SK-N-DZ (cell line): Measurements from ENCODE around the gene ALK.

ENCODE experiments used
- DNase-seq: peaks from one replicate; pipeline ENCODE4 v3.0.0-alpha.2; 2015; ENCODE audit warnings: low spot score

The ALK gene

GRCh38 chr2:29531626-29532025 is 389.8 kb downstream of the ALK start:
- DNase-seq, result no peak

GRCh38 chr2:29530281-29530680 is 391.1 kb downstream of the ALK start:
- DNase-seq, result no peak

- DNase-seq, result peak; percentile 33
Measured at GRCh38 chr2:29528891-29529520, 392.4 kb downstream of the ALK start.

DNA sequence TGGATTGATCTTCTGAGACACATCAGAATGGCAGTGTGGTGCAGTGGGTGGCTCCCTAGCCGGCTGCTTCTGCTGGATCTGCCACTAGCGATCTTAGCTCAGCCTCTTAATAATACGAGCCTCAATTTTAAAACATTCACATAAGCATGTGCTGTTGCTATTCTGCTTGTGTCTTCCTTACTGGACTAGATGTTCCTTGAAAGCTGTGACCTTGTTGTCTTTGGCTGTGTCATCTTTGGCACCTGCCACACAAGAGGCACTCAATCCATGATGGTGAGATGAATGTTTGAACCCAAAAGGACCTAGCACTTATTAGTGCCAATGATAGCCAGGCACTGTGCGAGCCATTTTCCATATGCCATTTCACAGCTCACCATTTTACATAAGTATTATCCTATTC is 393.0 kb downstream of the ALK start:
- DNase-seq, result no peak

GRCh38 chr2:29527947-29528346 is 393.4 kb downstream of the ALK start:
- DNase-seq, result no peak

- DNase-seq, result no peak
Measured at GRCh38 chr2:29526587-29527586, 394.5 kb downstream of the ALK start.

GRCh38 chr2:29525921-29526320 is 395.5 kb downstream of the ALK start:
- peak; percentile 24 for DNase-seq

DNA sequence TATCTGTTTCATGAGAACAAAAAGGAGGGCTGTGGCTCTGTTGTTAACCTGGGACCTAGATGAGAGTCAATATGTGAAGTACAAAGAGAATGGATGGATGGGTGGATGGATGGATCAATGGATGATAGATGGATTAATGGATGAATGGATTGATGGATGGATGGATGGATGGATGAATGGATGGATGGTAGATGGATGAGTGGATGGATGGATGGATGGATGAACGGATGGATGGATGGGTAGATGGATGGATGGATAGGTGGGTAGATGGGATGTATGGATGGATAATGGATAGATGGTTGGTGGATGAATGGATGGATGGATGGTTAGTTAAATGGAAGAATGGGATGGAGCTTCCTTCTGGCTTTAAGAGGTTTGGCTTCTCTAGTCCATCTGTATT is 396.7 kb downstream of the ALK start:
- no peak for DNase-seq

DNA sequence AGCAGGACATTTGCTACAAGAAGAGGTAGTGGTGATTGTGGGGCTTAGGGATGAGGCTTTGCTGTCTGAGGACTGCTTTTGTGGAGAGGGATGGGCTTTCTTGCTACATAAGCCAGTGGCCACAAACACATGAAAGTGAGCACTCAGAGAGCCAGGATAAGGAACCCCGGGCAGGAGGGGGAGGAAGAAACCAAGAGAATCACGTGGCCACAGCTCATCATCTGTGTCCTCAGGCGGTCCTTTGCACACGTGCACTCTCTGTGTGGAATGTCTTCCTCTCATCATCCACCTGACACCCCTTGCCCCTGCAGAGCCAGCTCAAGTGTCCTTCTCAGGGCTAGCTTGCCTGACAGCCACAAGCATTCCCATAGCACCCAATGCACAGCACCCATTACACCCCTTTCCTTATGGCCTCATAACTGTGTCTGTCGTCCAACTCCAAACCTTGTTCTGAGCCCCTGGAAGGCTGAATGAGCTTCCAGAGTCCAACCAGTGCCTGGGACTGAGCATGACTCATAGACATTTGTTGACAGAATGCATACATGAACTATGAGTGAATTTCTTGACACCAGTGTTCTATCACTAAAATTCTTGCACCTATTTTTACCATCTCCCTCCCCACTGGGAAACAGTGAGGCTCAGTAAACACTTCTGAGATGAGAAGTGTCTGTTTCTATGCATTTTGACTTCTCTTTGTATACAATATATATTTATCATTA is 398.3 kb downstream of the ALK start:
- DNase-seq, result no peak

DNA sequence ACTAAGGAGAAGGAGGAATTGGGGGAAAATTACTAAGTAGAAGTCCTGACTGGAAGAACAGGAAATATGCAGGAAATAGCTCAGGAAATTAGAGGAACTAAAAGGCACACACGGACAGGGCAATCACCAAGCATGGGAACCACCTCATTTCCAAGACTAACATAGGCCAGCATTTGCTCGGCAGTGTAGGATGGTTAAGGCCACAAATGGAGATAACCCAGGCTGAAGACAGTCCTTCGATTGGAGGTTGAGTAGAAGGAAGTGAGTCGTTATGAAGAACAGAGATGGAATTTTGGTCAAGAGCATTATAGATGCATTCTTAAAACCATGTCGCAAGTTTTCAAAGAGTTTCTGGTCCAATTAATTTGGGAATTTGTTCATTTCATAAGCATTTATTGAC is 401.4 kb downstream of the ALK start:
- no peak for DNase-seq

- DNase-seq, result no peak
Measured at GRCh38 chr2:29519338-29519925, 402.0 kb downstream of the ALK start.

DNA sequence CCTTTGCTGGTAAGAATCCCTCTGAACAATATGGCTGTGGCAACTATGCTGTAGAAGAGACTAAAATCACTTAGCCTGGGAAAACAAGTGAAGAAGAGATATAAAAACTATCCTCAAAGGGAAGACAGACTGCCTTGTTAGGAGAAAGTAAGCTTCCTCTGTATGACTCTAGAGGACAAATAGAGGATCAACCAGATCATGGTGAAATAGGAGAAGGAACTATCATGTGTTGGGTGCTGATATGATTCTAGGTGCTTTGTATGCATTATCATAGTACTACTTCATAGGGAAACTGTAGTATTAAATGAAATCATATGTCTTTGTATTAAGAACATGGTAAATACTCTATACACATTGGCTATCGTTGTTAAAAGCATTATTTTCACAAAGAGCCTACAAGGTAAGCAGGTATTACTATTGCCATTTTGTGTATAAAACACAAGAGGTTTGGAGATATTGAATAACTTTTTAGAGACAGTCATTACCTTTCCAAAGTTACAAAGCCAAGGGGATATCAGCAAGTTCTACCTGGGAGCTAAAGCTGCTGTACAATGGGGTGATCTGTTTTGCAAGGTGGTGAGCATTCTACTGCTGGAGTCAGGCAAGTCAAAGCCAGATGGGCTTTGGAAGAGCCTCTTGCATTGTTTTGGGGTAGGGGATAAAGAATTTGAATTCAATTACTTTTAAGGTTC is 402.6 kb downstream of the ALK start:
- no peak for DNase-seq

DNA sequence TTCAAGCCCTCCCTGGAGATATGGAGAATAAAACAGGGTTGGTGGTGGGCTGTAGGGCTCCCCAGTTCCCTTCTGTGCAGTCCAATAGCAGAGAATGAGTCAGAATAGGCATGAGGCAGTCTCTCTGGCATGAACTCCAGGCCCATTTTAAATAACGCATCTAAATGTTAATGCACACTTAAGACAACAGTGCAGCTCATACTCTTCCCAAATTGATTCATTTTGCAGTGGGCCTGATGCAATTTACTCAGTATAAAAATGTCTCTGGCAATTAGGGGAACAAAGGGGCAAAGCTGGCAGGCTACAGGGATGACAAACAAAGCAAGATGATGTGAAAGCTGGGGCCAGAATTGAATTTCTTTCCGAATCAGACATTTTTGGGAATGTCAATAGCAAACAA is 403.4 kb downstream of the ALK start:
- DNase-seq, result peak; percentile 83

DNA sequence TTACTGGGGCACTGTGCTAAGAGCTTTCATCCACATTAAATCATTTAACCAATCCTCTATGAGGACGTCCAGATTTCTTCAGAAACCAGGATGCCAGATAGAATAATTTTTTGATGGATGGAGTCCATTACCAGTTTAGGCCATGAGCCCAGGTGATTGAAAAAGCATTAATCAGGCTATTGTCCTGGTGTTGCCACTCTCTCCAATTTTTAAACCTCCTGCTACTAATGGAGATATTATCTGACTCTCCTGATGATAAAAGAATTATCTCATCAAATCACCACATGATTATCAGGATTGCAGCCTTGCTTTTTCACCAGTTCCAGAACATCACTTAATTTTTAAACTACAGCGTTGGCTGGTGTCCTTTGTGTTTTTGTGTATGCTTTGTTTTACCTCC is 404.0 kb downstream of the ALK start:
- DNase-seq, result peak; percentile 80

DNA sequence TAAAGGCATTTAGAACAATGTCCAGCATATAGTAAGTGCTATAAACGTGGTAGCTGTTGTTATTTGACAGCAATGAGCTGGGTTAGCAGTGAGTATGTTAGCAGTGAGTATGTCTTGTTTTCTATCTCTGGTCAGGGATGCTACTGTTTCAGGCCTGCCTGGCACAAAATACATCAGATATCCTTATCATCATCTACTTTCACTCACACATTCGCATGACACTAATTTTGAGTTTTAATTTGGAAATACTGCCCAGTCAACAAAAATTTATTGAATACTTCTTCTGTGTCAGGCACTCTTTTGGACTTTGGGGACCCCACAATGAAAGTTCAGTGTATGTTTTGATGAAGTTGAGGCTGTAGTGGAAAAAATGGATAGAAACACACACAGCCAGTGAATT is 404.6 kb downstream of the ALK start:
- DNase-seq, result no peak

DNA sequence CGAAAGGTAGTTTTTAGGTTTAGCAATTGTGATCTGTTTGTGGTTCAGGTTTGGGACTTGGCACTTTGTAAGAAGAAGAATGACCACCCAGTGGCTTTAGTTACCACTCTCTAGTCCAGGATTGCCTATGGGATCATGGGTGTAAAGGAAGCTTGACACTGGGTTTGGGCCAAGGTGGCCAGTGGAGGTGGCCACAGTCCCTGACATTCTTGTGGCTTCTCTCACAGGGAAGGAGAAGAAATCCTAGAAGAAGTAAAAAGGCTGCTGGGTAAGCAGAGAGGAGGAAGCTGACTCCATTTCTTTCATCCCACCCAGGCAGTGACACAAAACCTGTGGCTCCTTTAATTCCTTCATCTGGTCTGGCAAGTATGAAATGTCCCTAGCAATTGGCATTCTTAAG is 411.5 kb downstream of the ALK start:
- no peak for DNase-seq

DNA sequence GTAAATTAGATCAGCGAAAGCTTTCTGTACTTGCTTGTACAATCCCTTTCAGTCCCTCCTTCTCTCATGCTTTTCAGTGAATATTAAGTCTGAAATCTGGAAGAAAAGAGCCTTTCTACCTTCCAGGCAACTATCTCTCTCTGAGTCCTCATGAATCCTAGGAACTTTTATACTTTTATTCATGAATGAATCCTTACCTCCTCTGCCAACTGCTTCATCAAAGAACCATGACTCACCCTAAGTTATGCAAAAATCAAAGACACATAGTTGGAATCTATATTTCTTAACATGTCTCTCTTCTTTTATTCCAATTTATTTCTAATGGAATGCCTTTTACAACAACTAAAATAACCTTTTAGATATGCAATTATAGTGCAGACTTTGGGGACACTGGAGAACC is 412.0 kb downstream of the ALK start:
- no peak for DNase-seq

- DNase-seq, result no peak
Measured at GRCh38 chr2:29504746-29505145, 416.6 kb downstream of the ALK start.

DNA sequence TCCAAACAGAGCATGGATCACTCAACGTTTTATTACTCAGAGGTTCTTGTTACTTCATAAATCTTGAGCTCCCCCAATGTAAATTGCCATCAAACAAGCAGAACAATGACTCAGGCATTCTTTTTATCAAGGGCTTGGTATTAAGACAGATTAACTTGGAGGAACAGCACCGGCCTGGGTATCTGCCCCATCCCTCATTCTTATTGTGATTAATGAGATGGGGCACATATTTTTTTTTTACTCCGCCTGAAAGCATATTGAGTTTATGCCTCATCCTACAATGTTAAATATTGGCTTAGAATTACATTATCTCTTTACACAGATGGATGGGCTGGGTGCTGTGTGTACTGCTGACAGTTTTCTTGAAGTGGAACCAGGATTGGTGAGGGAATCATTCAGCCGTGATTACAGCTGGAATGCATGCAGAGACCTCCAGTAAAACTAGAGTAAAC is 418.9 kb downstream of the ALK start:
- no peak for DNase-seq

- DNase-seq, result no peak
Measured at GRCh38 chr2:29497375-29497774, 424.0 kb downstream of the ALK start.

GRCh38 chr2:29496198-29496597 is 425.2 kb downstream of the ALK start:
- no peak for DNase-seq
